Stomach smooth muscle (tissue), 2 donors: ENCODE measurements around the gene LGI2.
"Not testable (repeated sequence)": the region's sequence is repeated elsewhere in the genome, so short reads cannot be mapped to it uniquely, and the experiment has no call there.

Experiments used
- H3K27ac ChIP-seq: one replicate; pipeline ENCODE4 v1.7.0; 2013; ENCODE audit warnings: mild to moderate bottlenecking, low read length, inconsistent platforms
- H3K27me3 ChIP-seq, 2 donors: one replicate each; pipeline ENCODE4 v1.7.0; 2013; ENCODE audit warnings: low read length in 2 of 2; ENCODE audit not compliant: insufficient read depth in 2 of 2, control insufficient read depth in 1 of 2
- H3K36me3 ChIP-seq, 2 donors: one replicate each; pipeline ENCODE4 v1.7.0; 2013; ENCODE audit warnings: low read length in 2 of 2; ENCODE audit not compliant: control insufficient read depth in 2 of 2, insufficient read depth in 2 of 2
- H3K4me1 ChIP-seq: one replicate; pipeline ENCODE4 v1.7.0; 2013; ENCODE audit warnings: low read length; ENCODE audit not compliant: control insufficient read depth, insufficient read depth
- H3K4me3 ChIP-seq, 2 donors: one replicate each; pipeline ENCODE4 v1.7.0; 2013; ENCODE audit warnings: low read length in 2 of 2
- H3K9ac ChIP-seq, 2 donors: one replicate each; pipeline ENCODE4 v1.7.0; 2013; ENCODE audit warnings: low read length in 2 of 2, mild to moderate bottlenecking in 1 of 2
- H3K9me3 ChIP-seq, 2 donors: one replicate each; pipeline ENCODE4 v1.7.0; 2013; ENCODE audit warnings: low read length in 2 of 2; ENCODE audit not compliant: control insufficient read depth in 2 of 2
- donor health status: healthy.
- donor health status: Pancreatic carcinoma.

The LGI2 gene

DNA sequence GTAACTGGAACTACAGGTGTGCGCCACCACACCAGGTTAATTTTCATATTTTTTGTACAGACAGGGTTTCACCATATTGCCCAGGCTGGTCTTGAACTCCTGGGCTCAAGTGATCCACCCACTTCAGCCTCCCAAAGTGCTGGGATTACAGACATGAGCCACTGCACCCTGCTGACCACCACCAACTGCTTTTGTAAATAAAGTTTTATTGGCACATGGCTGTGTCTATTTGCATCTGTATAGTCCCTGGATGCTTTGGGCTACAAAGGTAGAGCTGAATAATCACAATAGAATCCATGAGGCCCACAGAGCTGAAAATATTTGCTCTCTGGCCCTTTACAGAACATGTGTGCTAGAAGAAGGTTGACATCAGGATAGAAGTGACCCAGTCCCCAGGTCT, 33.7 kb upstream of the LGI2 start:
- H3K27ac ChIP-seq, H3K9me3 ChIP-seq, H3K36me3 ChIP-seq, H3K4me1 ChIP-seq, H3K4me3 ChIP-seq, H3K27me3 ChIP-seq, H3K9ac ChIP-seq: not testable (repeated sequence)

GRCh38 chr4:25063116-25063515, 32.4 kb upstream of the LGI2 start:
- Histone ChIP-seq H3K27me3 (no peaks in the 10 kb centered on the region), H3K9me3 (no peaks in the 10 kb centered on the region), H3K36me3 (no peaks in the 10 kb centered on the region), H3K9ac (no peak overlapping the region), H3K4me1 (peaks cover 2% of the 10 kb centered on the region), H3K4me3 (no peak overlapping the region), H3K27ac (no peak overlapping the region)

GRCh38 chr4:25062098-25062497, 31.4 kb upstream of the LGI2 start:
- H3K4me3 ChIP-seq, result no peak overlapping the region
- peaks cover 2% of the 10 kb centered on the region for H3K4me1 ChIP-seq
- no peak overlapping the region for H3K9ac ChIP-seq
- no peak overlapping the region for H3K27ac ChIP-seq
- no peaks in the 10 kb centered on the region for H3K36me3 ChIP-seq
- H3K9me3 ChIP-seq, result no peaks in the 10 kb centered on the region
- H3K27me3 ChIP-seq, result no peaks in the 10 kb centered on the region

GRCh38 chr4:25061602-25062001, 30.9 kb upstream of the LGI2 start:
- no peak overlapping the region for H3K27ac ChIP-seq
- no peaks in the 10 kb centered on the region for H3K9me3 ChIP-seq
- H3K4me3 ChIP-seq, result no peak overlapping the region
- no peaks in the 10 kb centered on the region for H3K27me3 ChIP-seq
- H3K36me3 ChIP-seq, result no peaks in the 10 kb centered on the region
- no peak overlapping the region for H3K9ac ChIP-seq
- H3K4me1 ChIP-seq, result peaks cover 2% of the 10 kb centered on the region

DNA sequence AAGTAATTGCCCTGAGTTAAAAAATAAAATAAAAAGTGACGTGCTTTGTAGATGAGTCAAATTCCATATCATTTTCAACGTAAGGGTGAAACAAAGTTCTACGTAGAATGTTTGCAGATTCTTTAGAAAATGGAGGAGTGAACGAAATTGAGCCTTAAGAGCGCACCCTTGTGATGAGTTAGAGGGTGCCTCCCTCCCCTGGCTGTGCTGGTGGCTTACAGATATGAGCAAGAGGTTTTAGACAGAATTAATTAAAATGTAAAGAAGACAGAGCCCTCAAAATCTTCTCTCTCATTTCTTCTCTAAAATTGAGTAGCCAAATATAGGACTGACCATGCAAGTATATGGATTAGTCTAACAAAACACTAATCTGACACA, 30.2 kb upstream of the LGI2 start:
- H3K27me3 ChIP-seq, result no peaks in the 10 kb centered on the region
- no peak overlapping the region for H3K9ac ChIP-seq
- no peaks in the 10 kb centered on the region for H3K9me3 ChIP-seq
- H3K4me3 ChIP-seq, result no peak overlapping the region
- no peak overlapping the region for H3K27ac ChIP-seq
- no peaks in the 10 kb centered on the region for H3K36me3 ChIP-seq
- H3K4me1 ChIP-seq, result peaks cover 2% of the 10 kb centered on the region

DNA sequence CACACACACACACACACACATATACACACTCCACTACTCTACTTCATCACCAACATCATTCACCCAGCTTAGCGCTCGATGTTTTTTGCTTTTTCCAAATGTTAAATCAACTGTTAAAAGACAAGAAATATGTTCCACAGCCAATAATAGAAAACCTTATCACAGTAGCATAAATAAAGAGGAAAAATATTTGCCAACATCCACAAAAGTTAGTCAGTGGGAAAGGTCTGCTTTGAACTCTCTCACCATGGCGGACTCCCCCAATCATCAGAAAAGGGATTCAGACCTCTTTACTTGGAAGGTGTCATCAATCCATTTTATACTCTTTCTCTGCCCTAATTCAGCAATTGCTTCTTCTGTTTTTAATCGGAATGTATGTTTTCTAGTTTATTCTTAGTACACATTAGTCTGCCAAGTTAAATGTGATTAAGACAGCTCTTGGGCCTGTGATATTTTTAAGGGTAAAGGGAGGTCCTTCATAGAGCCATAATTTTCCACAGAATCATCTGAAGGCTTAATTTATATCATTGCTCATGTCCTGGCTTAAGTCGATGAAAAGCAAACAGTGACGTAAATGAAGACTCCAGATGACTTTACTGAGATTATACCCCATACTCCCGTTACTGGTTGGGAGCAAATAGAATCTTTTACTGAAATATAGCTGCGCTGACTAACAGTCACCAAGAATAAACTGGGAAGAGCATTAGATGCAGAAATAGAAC, 29.7 kb upstream of the LGI2 start:
- H3K27me3 ChIP-seq, result no peaks in the 10 kb centered on the region
- H3K4me3 ChIP-seq, result no peak overlapping the region
- H3K27ac ChIP-seq, result no peak overlapping the region
- H3K9ac ChIP-seq, result no peak overlapping the region
- no peaks in the 10 kb centered on the region for H3K36me3 ChIP-seq
- no peaks in the 10 kb centered on the region for H3K9me3 ChIP-seq
- peaks cover 2% of the 10 kb centered on the region for H3K4me1 ChIP-seq

GRCh38 chr4:25059791-25060190, 29.0 kb upstream of the LGI2 start:
- Histone ChIP-seq H3K9ac (no peak overlapping the region), H3K4me3 (no peak overlapping the region), H3K27me3 (no peaks in the 10 kb centered on the region), H3K27ac (no peak overlapping the region), H3K36me3 (no peaks in the 10 kb centered on the region), H3K9me3 (no peaks in the 10 kb centered on the region), H3K4me1 (peaks cover 2% of the 10 kb centered on the region)

DNA sequence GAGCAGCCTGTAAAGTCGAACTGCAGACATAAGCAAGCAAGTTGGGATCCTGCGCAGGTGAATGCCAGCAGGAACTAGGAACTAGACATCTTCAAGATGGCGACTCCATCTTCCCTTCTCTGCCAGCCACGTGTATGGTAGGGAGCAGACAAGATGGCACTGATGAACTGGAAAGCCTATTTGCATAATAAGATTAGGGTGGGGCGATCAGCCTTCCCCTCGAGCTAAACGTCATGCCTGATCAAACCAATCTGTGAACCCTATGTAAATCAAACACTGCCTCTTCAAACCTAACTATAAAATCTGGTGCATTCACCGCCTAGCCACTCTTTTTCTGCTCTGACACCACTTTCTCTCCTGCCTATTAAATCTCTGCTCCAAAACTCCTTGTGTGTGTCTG, 28.1 kb upstream of the LGI2 start:
- H3K36me3 ChIP-seq, result no peaks in the 10 kb centered on the region
- H3K27ac ChIP-seq, result no peak overlapping the region
- H3K27me3 ChIP-seq, result no peaks in the 10 kb centered on the region
- H3K4me1 ChIP-seq, result peaks cover 2% of the 10 kb centered on the region
- no peaks in the 10 kb centered on the region for H3K9me3 ChIP-seq
- H3K9ac ChIP-seq, result no peak overlapping the region
- no peak overlapping the region for H3K4me3 ChIP-seq

- Histone ChIP-seq H3K36me3 (no peaks in the 10 kb centered on the region), H3K9me3 (no peaks in the 10 kb centered on the region), H3K4me3 (no peak overlapping the region), H3K27me3 (no peaks in the 10 kb centered on the region), H3K27ac (no peak overlapping the region), H3K4me1 (peaks cover 2% of the 10 kb centered on the region), H3K9ac (no peak overlapping the region)
Observed at GRCh38 chr4:25057299-25057698, 26.6 kb upstream of the LGI2 start.

DNA sequence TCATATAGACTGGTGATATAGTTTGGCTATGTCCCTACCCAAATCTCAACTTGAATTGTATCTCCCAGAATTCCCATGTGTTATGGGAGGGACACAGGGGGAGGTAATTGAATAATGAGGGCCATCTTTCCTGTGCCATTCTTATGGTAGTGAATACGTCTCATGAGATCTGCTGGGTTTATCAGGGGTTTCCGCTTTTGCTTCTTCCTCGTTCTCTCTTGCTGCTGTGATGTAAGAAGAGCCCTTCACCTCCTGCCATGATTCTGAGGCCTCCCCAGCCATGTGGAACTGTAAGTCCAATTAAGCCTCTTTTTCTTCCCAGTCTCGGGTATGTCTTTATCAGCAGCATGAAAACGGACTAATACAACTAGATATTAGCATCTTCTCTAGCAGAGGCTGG, 21.3 kb upstream of the LGI2 start:
- not testable (repeated sequence) for H3K4me1 ChIP-seq, H3K4me3 ChIP-seq, H3K9me3 ChIP-seq, H3K9ac ChIP-seq, H3K27me3 ChIP-seq, H3K27ac ChIP-seq, H3K36me3 ChIP-seq

GRCh38 chr4:25051534-25051933, 20.8 kb upstream of the LGI2 start:
- no peaks in the 10 kb centered on the region for H3K9me3 ChIP-seq
- H3K36me3 ChIP-seq, result no peaks in the 10 kb centered on the region
- no peaks in the 10 kb centered on the region for H3K4me1 ChIP-seq
- H3K9ac ChIP-seq, result no peak overlapping the region
- no peaks in the 10 kb centered on the region for H3K27me3 ChIP-seq
- H3K27ac ChIP-seq, result no peak overlapping the region
- H3K4me3 ChIP-seq, result no peak overlapping the region
